SH-SY5Y (cell line): ENCODE measurements around the gene BCR.

Source experiments
- GATA2 ChIP-seq: IDR thresholded peaks from 2 replicates; pipeline ENCODE4 v1.6.1; 2011; ENCODE audit warnings: mild to moderate bottlenecking, low read depth, low read length
- GATA3 ChIP-seq: IDR thresholded peaks from 2 replicates; pipeline ENCODE4 v1.6.1; 2011; ENCODE audit warnings: low read depth, mild to moderate bottlenecking, low read length, moderate library complexity

Gene BCR

DNA sequence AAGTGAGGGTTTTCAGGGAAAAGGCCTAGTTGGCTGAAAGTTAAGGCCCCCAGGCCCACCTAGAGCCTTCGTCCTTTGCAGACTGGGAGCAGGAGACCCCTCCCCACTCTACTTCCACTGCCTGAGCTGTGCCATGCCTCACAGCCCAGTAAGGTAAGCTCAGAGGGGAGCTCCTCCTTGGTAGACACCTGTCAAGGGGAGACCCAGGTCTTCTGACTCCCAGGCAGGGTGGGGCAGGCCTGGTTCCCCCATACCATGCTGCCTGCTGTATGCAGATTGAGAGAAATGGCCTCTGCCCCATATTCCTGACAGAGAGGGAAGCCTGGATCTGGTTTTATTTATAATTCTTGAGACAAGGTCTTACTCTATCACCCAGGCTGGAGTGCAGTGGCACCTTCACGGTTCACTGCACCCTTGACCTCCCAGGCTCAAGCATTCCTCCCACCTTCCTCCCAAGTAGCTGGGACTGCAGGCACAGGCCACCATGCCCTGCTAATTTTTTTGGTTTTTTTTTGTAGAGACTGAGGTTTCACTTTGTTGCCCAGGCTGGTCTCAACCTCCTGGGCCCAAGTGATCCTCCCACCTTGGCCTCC lies 34.3 kb upstream of the BCR start:
- TF ChIP-seq GATA2 (no peak), GATA3 (no peak)

DNA sequence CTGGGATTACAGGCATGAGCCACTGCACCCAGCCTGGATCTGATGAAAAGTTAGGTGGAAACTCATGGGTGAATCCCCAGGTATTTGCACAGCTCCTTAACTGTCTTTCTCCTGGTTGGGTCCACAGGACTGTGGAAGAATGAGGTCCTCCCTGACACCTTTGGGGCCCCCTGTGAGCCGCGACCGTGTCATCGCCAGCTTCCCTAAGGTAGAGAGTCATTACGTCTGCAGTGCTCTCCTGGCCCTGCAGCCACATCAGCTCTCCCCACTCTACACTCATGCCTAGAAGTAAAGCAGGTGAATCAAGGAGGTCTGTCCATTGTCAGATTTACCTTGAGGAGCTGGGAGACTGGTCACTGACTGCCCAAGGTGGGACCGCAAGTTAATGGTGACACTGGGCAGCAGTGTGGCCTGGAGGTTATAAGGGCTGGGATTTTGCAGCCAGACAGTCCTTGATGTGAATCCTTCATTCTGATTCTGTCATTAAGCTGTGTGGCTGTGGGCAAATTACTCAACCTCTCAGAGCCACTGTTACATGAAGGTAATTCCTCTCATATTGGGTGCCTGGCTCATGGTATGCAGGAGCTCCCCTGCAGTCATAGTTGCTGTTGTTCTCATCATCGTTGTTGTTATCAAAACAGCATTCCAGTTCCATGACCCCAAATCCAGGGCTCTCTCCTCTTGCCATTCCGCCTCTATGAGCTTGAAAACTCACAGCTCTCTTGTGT lies 33.7 kb upstream of the BCR start:
- TF ChIP-seq GATA2 = no peak
- TF ChIP-seq GATA3 = no peak

- TF ChIP-seq GATA3 (no peak), GATA2 (no peak)
Observed at GRCh38 chr22:23147617-23148387, 32.5 kb upstream of the BCR start.

- TF ChIP-seq GATA2 (no peak), GATA3 (no peak)
Observed at GRCh38 chr22:23149743-23150238, 30.5 kb upstream of the BCR start.

DNA sequence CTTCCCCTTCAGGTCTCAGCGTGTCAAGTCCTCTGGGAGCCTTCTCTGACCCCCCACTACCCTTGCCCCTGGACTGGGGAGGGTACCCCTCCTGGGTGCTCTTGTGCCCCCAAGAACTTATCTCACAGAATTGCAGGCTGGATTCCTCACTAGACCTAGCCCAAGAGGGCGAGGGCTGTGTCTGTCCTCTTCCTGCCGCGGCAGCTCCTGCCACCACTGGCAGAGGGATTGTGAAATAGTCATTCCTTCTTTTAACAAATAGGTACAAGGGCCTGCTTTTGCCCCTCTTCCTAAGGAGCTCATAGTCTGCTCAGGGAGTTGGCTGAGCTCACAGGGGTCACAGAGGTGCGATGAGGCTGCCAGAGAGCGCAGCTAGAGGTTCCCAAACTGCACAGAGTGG lies 29.5 kb upstream of the BCR start:
- TF ChIP-seq GATA3 = no peak
- no peak for TF ChIP-seq GATA2

GRCh38 chr22:23151827-23152226 lies 28.5 kb upstream of the BCR start:
- TF ChIP-seq GATA3 (no peak), GATA2 (no peak)

DNA sequence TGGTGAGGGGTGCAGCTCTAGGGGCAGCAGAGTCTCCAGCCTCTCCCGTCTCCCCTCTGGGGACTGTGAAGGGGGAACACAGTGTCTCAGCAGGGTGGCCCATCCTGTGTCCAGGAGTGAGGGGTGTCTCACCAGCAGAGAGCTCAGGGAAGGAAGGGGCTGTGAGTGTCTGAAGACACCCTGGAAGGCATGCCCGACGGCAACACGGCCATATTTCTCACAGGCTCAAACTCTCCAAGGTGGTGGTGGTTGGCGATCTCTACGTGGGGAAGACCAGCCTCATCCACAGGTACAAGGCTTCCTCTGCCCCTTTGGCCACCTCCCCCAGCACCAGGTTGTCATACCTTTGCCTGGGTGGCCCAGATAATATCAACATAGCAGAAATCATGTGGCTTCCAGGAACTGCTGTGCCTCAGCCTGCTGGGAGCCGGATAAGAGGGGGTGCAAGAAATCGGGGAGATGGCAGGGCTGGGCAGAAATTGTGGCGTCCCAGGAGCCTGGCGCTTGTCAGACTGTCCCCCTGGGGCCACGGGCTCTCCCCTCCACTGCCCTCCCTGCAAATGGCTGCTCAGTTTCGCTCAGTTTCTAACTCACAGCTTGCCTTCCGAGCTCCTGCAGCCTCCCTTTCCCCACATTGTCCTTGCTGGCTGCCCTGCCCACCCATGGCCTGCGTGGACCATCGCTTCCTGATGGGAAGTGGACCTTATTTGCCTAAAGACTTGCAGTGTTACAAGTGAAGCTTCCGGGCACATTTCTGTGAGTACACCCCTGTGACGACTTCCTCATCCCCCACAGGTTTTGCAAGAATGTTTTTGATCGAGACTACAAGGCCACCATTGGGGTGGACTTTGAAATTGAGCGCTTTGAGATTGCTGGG lies 27.8 kb upstream of the BCR start:
- no peak for TF ChIP-seq GATA3
- no peak for TF ChIP-seq GATA2

DNA sequence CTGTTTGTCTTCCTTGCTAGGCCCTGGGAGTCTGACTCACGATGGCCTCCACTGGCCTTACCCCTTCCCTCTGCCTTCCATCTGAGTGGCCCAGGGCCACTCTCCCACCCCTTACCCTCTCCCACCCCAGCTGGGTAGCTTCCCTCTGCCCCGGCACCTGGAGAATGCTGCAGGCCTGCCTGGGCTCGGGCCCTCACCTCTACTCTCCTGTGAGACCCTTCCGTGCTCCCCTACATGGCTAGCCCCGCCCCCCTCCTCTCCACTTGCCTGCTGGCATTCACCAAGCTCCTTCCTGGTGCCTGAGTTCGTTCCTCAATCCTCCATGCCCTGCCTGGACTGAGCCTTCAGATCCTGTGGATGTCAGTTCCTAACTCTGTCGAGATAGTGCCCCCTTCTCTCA lies 26.3 kb upstream of the BCR start:
- TF ChIP-seq GATA2 (no peak), GATA3 (no peak)

DNA sequence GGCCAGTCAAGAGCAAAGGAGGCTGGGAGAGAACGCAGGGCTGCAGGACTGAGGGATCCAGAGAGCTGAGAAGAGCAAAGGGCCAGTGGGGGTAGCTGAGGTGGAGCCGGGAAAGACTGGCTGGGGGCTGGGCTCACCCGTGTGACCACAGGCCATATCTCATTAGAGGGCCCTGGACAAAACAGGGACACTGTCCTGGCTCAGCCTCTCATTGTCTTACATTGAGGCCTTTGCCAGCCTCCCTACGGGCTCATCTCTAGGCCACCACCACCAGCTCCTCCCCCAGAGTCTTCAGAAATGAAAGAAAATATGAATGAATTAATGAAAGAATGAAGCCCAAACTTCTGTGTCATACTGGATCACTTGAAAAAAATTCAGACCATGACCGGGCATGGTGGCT lies 25.8 kb upstream of the BCR start:
- TF ChIP-seq GATA2 (no peak), GATA3 (no peak)

- TF ChIP-seq GATA3 (no peak), GATA2 (no peak)
Observed at GRCh38 chr22:23155143-23155542, 25.2 kb upstream of the BCR start.

GRCh38 chr22:23155831-23156230 lies 24.5 kb upstream of the BCR start:
- TF ChIP-seq GATA2 (no peak), GATA3 (no peak)

DNA sequence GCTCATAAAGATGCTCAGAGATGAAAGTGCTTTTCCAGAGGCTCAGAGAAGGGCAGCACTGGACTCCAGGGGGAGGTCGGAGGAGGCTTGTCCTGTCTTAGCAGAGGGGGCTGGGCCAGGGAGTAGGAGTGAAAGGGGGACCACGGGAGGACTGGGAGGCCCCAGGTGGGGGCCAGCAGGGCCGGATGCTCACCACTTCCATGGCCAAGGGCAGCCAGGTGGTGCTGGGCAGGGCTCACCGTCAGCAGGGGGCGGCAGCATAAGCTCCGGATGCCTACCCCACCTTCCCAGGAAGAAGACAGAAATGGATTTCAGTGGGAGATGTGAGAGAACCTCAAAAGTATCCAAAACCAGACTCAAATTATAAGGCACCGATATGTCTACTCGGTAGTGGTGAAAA lies 24.0 kb upstream of the BCR start:
- TF ChIP-seq GATA2 (no peak), GATA3 (no peak)

DNA sequence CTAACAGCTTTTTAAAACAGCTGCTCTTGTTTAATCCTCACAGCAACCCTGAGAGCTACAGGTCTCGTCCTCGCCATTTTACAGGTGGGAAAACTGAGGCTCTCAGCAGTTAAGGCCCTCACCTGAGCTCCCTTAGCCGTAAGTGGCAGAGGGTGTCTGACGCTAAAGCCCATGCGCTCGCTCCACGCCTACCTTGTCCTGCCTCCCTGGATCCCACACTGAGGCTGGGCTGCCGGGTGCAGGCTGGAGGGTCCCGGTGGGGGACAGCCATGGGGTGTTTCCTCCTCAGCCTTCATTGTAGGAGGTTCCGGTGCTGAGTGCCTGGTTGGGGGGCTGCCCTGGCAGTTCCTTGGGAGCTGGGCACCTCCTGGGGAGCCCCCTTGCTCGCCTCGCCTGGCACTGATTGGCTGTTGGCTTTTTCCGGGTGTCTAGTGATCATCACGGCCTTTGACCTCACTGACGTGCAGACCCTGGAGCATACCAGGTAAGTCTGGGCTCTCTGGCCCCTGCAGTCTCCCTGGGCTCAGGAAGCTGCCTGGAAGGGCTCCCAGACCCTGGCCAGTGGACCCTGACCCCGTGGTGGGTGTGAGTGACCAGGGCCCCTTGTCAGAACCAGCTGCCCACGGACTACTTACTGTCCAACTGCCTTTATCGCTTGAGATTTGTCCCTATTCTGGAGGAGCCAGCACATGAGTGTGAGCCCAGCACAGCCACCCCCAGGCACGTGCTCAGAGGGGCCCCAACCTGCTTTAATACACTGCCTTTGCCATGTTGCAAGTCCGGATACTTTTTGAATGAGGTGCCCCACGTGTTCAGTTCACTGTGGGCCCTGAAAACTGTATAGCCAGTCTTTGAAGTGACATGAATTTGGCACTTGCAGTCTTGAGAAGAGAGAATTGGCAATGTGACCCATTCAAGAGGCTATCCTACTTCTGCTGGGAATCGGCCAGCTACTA lies 22.5 kb upstream of the BCR start:
- TF ChIP-seq GATA3 (no peak), GATA2 (no peak)
